ENCODE measurements around the gene S100A14.

Gene S100A14

GRCh38 chr1:153573351-153573750 lies 42.8 kb downstream of the S100A14 start:
- TF ChIP-seq CTCF (IDR thresholded peaks at IDR 0.05; ENCODE audit: insufficient read depth, low read depth, low read length, missing control alignments): no peak
- DNase-seq (ENCODE audit: low read depth): no peak
- no peak overlapping the region for H3K4me3 ChIP-seq (ENCODE audit: low read depth, low read length)

- peak; percentile 76 for TF ChIP-seq CTCF (IDR thresholded peaks at IDR 0.05; ENCODE audit: insufficient read depth, low read depth, low read length, missing control alignments)
- peak; percentile 73 for DNase-seq (ENCODE audit: low read depth)
- H3K4me3 ChIP-seq (ENCODE audit: low read depth, low read length): no peak overlapping the region
Measured at GRCh38 chr1:153572569-153573015, 43.5 kb downstream of the S100A14 start.

- no peak overlapping the region for H3K4me3 ChIP-seq (ENCODE audit: low read depth, low read length)
- no peak for TF ChIP-seq CTCF (IDR thresholded peaks at IDR 0.05; ENCODE audit: insufficient read depth, low read depth, low read length, missing control alignments)
- no peak for DNase-seq (ENCODE audit: low read depth)
Measured at GRCh38 chr1:153571706-153572105, 44.4 kb downstream of the S100A14 start.

- no peak for DNase-seq (ENCODE audit: low read depth)
- H3K4me3 ChIP-seq (ENCODE audit: low read depth, low read length): no peak overlapping the region
- TF ChIP-seq CTCF (IDR thresholded peaks at IDR 0.05; ENCODE audit: insufficient read depth, low read depth, low read length, missing control alignments): no peak
Measured at GRCh38 chr1:153570874-153571273, 45.3 kb downstream of the S100A14 start.

GRCh38 chr1:153569465-153569864 lies 46.7 kb downstream of the S100A14 start:
- DNase-seq (ENCODE audit: low read depth): no peak
- TF ChIP-seq CTCF (IDR thresholded peaks at IDR 0.05; ENCODE audit: insufficient read depth, low read depth, low read length, missing control alignments): no peak
- no peak overlapping the region for H3K4me3 ChIP-seq (ENCODE audit: low read depth, low read length)

- peak; percentile 82 for DNase-seq (ENCODE audit: low read depth)
- TF ChIP-seq CTCF (IDR thresholded peaks at IDR 0.05; ENCODE audit: insufficient read depth, low read depth, low read length, missing control alignments): peak; percentile 97
- no peak overlapping the region for H3K4me3 ChIP-seq (ENCODE audit: low read depth, low read length)
Measured at GRCh38 chr1:153568367-153569099, 47.6 kb downstream of the S100A14 start.

All from GM12865 (cell line).